GM12878 (cell line): ENCODE results near the gene CHL1. TPM values are rescaled to one million over a fixed set of nuclear protein-coding genes. Genes with fewer than 3 reads are reported as not detected.

Source experiments
- ATAC-seq: fragments of 200-7000 bp; cut with Tn5 transposase; 3 replicates; pipeline ENCODE4 v1.9.1; 2020; ENCODE audit warnings: mild to moderate bottlenecking, moderate library complexity
- BruUV-seq: library from RNA; stranded (reverse); fragments of 400-500 nt; replicated peaks from 2 replicates; lab custom pipeline; 2021; lab: Mats Ljungman, UMichigan
- CTCF ChIA-PET: fragments of 300-600 bp; sonication (Branson Sonifier 250); formaldehyde crosslinking; extraction: SDS; loops from one replicate; lab custom pipeline; 2021; ENCODE audit warnings: inconsistent platforms; lab: Yijun Ruan, JAX
- POLR2A ChIA-PET: fragments of 350-600 bp; formaldehyde crosslinking; extraction: SDS; loops from one replicate; lab custom pipeline; 2021; ENCODE audit warnings: inconsistent platforms; lab: Charles Lee
- RAD21 ChIA-PET: fragments of 300-600 bp; sonication (Branson Sonifier 250); formaldehyde crosslinking; loops from one replicate; lab custom pipeline; 2023; ENCODE audit warnings: antibody characterized with exemption; ENCODE audit not compliant: unreplicated experiment; lab: Charles Lee
- SMC1A ChIA-PET: fragments of 300-600 bp; sonication (Branson Sonifier 250); formaldehyde crosslinking; loops from one replicate; lab custom pipeline; 2023; ENCODE audit not compliant: unreplicated experiment, uncharacterized antibody; lab: Charles Lee
- DNase-seq: peaks from one replicate; pipeline ENCODE4 v3.0.0-alpha.2; 2011; ENCODE audit warnings: low read depth, low spot score
- FAIRE-seq: peaks from 3 replicates; lab custom pipeline; 2011; peaks lifted over from hg19 to GRCh38; lab: Jason Lieb, UNC
- H2AFZ ChIP-seq: 2 replicates; pipeline ENCODE4 v1.6.0; 2011; ENCODE audit warnings: low read depth, low read length, control low read depth; ENCODE audit not compliant: control insufficient read depth
- H3K27ac ChIP-seq: 2 replicates; pipeline ENCODE4 v1.5.1; 2011; ENCODE audit warnings: control low read depth; ENCODE audit not compliant: control insufficient read depth, insufficient read depth
- H3K27me3 ChIP-seq, 2 experiments: replicated peaks in 1 of 2; 2 replicates each; pipeline versions ENCODE4 v1.6.0 to v1.6.1; 2011; ENCODE audit warnings: low read length in 1 of 2; ENCODE audit not compliant: control insufficient read depth in 2 of 2, insufficient read depth in 2 of 2
- H3K36me3 ChIP-seq, 2 experiments: 2 replicates each; pipeline ENCODE4 v1.5.1; 2011; ENCODE audit warnings: low read length in 1 of 2; ENCODE audit not compliant: control insufficient read depth in 2 of 2, insufficient read depth in 2 of 2
- H3K4me1 ChIP-seq: 2 replicates; pipeline ENCODE4 v1.6.1; 2011; ENCODE audit warnings: mild to moderate bottlenecking, low read length, moderate library complexity, mixed read lengths; ENCODE audit not compliant: control insufficient read depth, insufficient read depth
- H3K4me2 ChIP-seq: 2 replicates; pipeline ENCODE4 v1.6.0; 2011; ENCODE audit warnings: control low read depth; ENCODE audit not compliant: control insufficient read depth, insufficient read depth
- H3K4me3 ChIP-seq: fragments of 200-600 bp; sonication (generic); 2 replicates; pipeline ENCODE4 v1.5.1; 2016
- H3K79me2 ChIP-seq: 2 replicates; pipeline ENCODE4 v1.6.0; 2011; ENCODE audit warnings: low read length; ENCODE audit not compliant: control insufficient read depth, insufficient read depth
- H3K9ac ChIP-seq: 2 replicates; pipeline ENCODE4 v1.8.0; 2011; ENCODE audit warnings: low read length, control low read depth, mixed read lengths; ENCODE audit not compliant: control insufficient read depth, insufficient read depth
- H3K9me3 ChIP-seq: replicated peaks from 3 replicates; pipeline ENCODE4 v1.5.1; 2011; ENCODE audit warnings: mild to moderate bottlenecking, low read length; ENCODE audit not compliant: control insufficient read depth, insufficient read depth
- H4K20me1 ChIP-seq: 2 replicates; pipeline ENCODE4 v1.6.0; 2011; ENCODE audit not compliant: control insufficient read depth, insufficient read depth
- ATF2 ChIP-seq: IDR thresholded peaks from 2 replicates; pipeline ENCODE4 v1.6.1; 2012; ENCODE audit warnings: low read length, inconsistent platforms
- CBFB ChIP-seq: IDR thresholded peaks from 2 replicates; pipeline ENCODE4 v1.6.1; 2016; ENCODE audit warnings: antibody characterized with exemption, low read depth
- CREM ChIP-seq: IDR thresholded peaks from 2 replicates; pipeline ENCODE4 v1.6.1; 2014; ENCODE audit warnings: antibody characterized with exemption, low read depth
- E4F1 ChIP-seq: fragments of 450-650 bp; IDR thresholded peaks from 2 replicates; pipeline ENCODE4 v1.6.1; 2018; ENCODE audit warnings: borderline replicate concordance, mild to moderate bottlenecking; ENCODE audit not compliant: partially characterized antibody
- EED ChIP-seq: sonication (generic); IDR thresholded peaks from 2 replicates; pipeline ENCODE4 v1.6.1; 2016; ENCODE audit warnings: antibody characterized with exemption, low read depth
- EZH2 ChIP-seq: IDR thresholded peaks from 2 replicates; pipeline ENCODE4 v1.6.1; 2012; ENCODE audit warnings: low read depth, mild to moderate bottlenecking, control low read depth, inconsistent platforms, low read length, borderline replicate concordance; ENCODE audit not compliant: control insufficient read depth
- GATAD2B ChIP-seq: fragments of 450-650 bp; conservative IDR thresholded peaks from 2 replicates; pipeline ENCODE4 v1.6.1; 2017; ENCODE audit warnings: low read depth, mild to moderate bottlenecking, moderate library complexity
- JUNB ChIP-seq: IDR thresholded peaks from 2 replicates; pipeline ENCODE4 v1.6.1; 2016; ENCODE audit warnings: antibody characterized with exemption, mild to moderate bottlenecking
- MAX ChIP-seq: IDR thresholded peaks from 2 replicates; pipeline ENCODE4 v1.6.1; 2012; ENCODE audit warnings: low read depth, low read length, improper control_type of control experiment
- NR2F1 ChIP-seq: fragments of 450-650 bp; conservative IDR thresholded peaks from 2 replicates; pipeline ENCODE4 v1.6.1; 2017; ENCODE audit warnings: mild to moderate bottlenecking
- SREBF2 ChIP-seq: IDR thresholded peaks from 2 replicates; pipeline ENCODE4 v1.6.1; 2012; ENCODE audit warnings: mild to moderate bottlenecking, low read length
- STAT1 ChIP-seq: fragments of 450-650 bp; conservative IDR thresholded peaks from 2 replicates; pipeline ENCODE4 v1.6.1; 2014; ENCODE audit warnings: antibody characterized with exemption, mild to moderate bottlenecking
- TAF1 ChIP-seq: IDR thresholded peaks from 2 replicates; pipeline ENCODE4 v1.6.1; 2011; ENCODE audit warnings: mild to moderate bottlenecking, low read depth, low read length, borderline replicate concordance
- TARDBP ChIP-seq: IDR thresholded peaks from 2 replicates; pipeline ENCODE4 v1.6.1; 2016; ENCODE audit warnings: borderline replicate concordance
- TCF7 ChIP-seq: IDR thresholded peaks from 2 replicates; pipeline ENCODE4 v1.6.1; 2014; ENCODE audit warnings: antibody characterized with exemption, borderline replicate concordance
- ZNF687 ChIP-seq: fragments of 450-650 bp; IDR thresholded peaks from 2 replicates; pipeline ENCODE4 v1.6.1; 2017; ENCODE audit warnings: mild to moderate bottlenecking, moderate library complexity
- ZSCAN29 ChIP-seq: fragments of 450-650 bp; IDR thresholded peaks from 2 replicates; pipeline ENCODE4 v1.6.1; 2017; ENCODE audit warnings: mild to moderate bottlenecking, moderate library complexity
- WGBS: methylation state at CpG from one replicate; pipeline ENCODE4 v1.1.6; 2016; ENCODE audit warnings: low lambda C conversion rate; ENCODE audit not compliant: insufficient replicate concordance, insufficient coverage; ENCODE audit errors: missing lambda C conversion rate; 5-methylcytosine and 5-hydroxymethylcytosine counted together
- in situ Hi-C: fragments of 300-500 bp; cut with MboI; formaldehyde crosslinking; loops from 9 replicates; pipeline ENCODE4 v1.14.3; 2018; ENCODE audit warnings: mixed read lengths
- intact Hi-C: fragments of 100-400 bp; cut with micrococcal nuclease; formaldehyde crosslinking; loops from one replicate; pipeline ENCODE4 v1.14.2; 2022; ENCODE audit not compliant: unreplicated experiment
- polyA plus RNA-seq, 11 experiments: library from polyadenylated mRNA; depleted of rRNA in 4 of 11; unstranded in 6 of 11; stranded (reverse) in 5 of 11; fragments of >200 nt; fragmentation: Nextera tagmentation in 4 of 11; fragmentation: Illumina TruSeq in 1 of 11; extraction: Ambion mirVana in 4 of 11; extraction: Trizol in 1 of 11; gene quantifications; 1 replicate in 1 of 11; 2 replicates in 10 of 11; pipeline versions ENCODE4 v1.2.1 to v1.2.3, GENCODE V29; 2011 to 2016; ENCODE audit warnings: inconsistent platforms in 2 of 11, missing spikeins in 2 of 11, low read depth in 1 of 11
- total RNA-seq, 4 experiments: library from RNA; depleted of rRNA in 3 of 4; stranded (reverse); fragments of >200 nt in 3 of 4; fragmentation: Illumina TruSeq in 1 of 4; extraction: Trizol in 1 of 4; gene quantifications; 2 replicates each; pipeline versions ENCODE4 v1.2.1 to v1.2.3, GENCODE V29; 2013 to 2021

The CHL1 gene
- total and polyA plus RNA-seq, 10 of the 15 experiments (the other 5 are each of a cell fraction or from before 2014, with no cell fraction given): 0.71 to 30.4 (median 1.8) TPM

- CTCF ChIA-PET: interaction anchor here (0.7 to 6.9 kb wide), 3 partner anchors 28 to 141 kb away, joined by 3 to 69 read pairs (median 3); no protein-coding TSS in a partner anchor
- Histone ChIP-seq H3K27me3 (no peaks in the 10 kb centered on the region), H3K9me3 (no peaks in the 10 kb centered on the region), H3K36me3 (no peaks in the 10 kb centered on the region), H3K9ac (no peak overlapping the region; the same call in 1 of the 2 replicates), H3K27ac (no peak overlapping the region), H3K79me2 (no peaks in the 10 kb centered on the region), H2AFZ (peak overlapping the region; percentile 87), H3K4me2 (peak overlapping the region; percentile 40), H3K4me1 (no peaks in the 10 kb centered on the region), H4K20me1 (no peaks in the 10 kb centered on the region), H3K4me3 (no peak overlapping the region)
- peak; percentile 50 for DNase-seq
- SMC1A ChIA-PET: interaction anchor here (0.9 to 7.9 kb wide), 8 partner anchors 10 to 141 kb away, joined by 3 to 109 read pairs (median 4); no protein-coding TSS in a partner anchor
- in situ Hi-C loops: no loop called here
- RAD21 ChIA-PET: interaction anchor here (0.9 to 2.4 kb wide), 2 partner anchors 78 to 142 kb away, joined by 3 to 13 read pairs; no protein-coding TSS in a partner anchor
- intact Hi-C loops: loop anchor here (5.0 kb wide), 1 partner anchor 65 kb away; no protein-coding TSS in a partner anchor
- WGBS: 0% methylated on average over 4 of the region's 4 CpGs
- no peak for FAIRE-seq
- ATAC-seq: peak; percentile 89
- POLR2A ChIA-PET: interaction anchor here (1.2 to 1.6 kb wide), 3 partner anchors 59 to 67 kb away, joined by 3 read pairs; no protein-coding TSS in a partner anchor
- no TSS peak for BruUV-seq
- no peak for TF ChIP-seq MAX
- TF ChIP-seq ZNF687: peak; percentile 55
- TF ChIP-seq TCF7: no peak
- no peak for TF ChIP-seq E4F1
- peak; percentile 40; the same call in 1 of the 2 replicates for TF ChIP-seq JUNB
- no peak for TF ChIP-seq ZSCAN29
- peak; percentile 41; the same call in 1 of the 2 replicates for TF ChIP-seq CREM
- no peak for TF ChIP-seq EZH2
- TF ChIP-seq NR2F1: no peak
- TF ChIP-seq STAT1: no peak
- peak; percentile 50; the same call in 1 of the 2 replicates for TF ChIP-seq TAF1
- TF ChIP-seq TARDBP: no peak
- TF ChIP-seq CBFB: no peak
- TF ChIP-seq GATAD2B: no peak
- no peak for TF ChIP-seq SREBF2
- peak; percentile 90 for TF ChIP-seq EED
- peak; percentile 77 for TF ChIP-seq ATF2
Observed at GRCh38 chr3:212432-212831, 15.9 kb downstream of the CHL1 start.
